Upper lobe of right lung (tissue), 1 donor: ENCODE results near the gene SLC44A3. TPM values are rescaled to one million over a fixed set of nuclear protein-coding genes. Genes with fewer than 3 reads are reported as not detected.

Source experiments
- ATAC-seq: fragments of 200-7000 bp; cut with Tn5 transposase; one replicate; pipeline ENCODE4 v1.9.1; 2020; ENCODE audit warnings: mild to moderate bottlenecking, moderate library complexity
- DNase-seq: peaks from one replicate; pipeline ENCODE4 v3.0.0-alpha.2; 2020
- H3K27ac ChIP-seq: fragments of 200-600 bp; one replicate; pipeline ENCODE4 v1.8.0; 2022
- H3K27me3 ChIP-seq: fragments of 200-600 bp; one replicate; pipeline ENCODE4 v1.8.0; 2022; ENCODE audit warnings: mild to moderate bottlenecking
- H3K36me3 ChIP-seq: fragments of 200-600 bp; one replicate; pipeline ENCODE4 v1.8.0; 2022
- H3K4me1 ChIP-seq: fragments of 200-600 bp; one replicate; pipeline ENCODE4 v1.8.0; 2022
- H3K4me3 ChIP-seq: fragments of 200-600 bp; one replicate; pipeline ENCODE4 v1.8.0; 2022; ENCODE audit warnings: mild to moderate bottlenecking
- H3K9me3 ChIP-seq: fragments of 200-600 bp; one replicate; pipeline ENCODE4 v1.8.0; 2022
- CTCF ChIP-seq: fragments of 200-600 bp; IDR thresholded peaks from one replicate; pipeline ENCODE4 v1.8.0; 2022; ENCODE audit warnings: antibody characterized with exemption
- intact Hi-C: fragments of 100-400 bp; cut with DNase I; formaldehyde crosslinking; loops from one replicate; pipeline ENCODE4 v1.11.0; 2022
- total RNA-seq: library from RNA; stranded (reverse); fragmentation: NEBNext Ultra II Directional; extraction: Animal tissue kit (Norgen Biotek cat#: 25700); gene quantifications from one replicate; pipeline ENCODE4 v1.2.1, GENCODE V29; 2021
- donor health status: DM: no; HTN: yes; CAD: no; lungs with severe emphysema.

The SLC44A3 gene
- total RNA-seq, 1 donor from 2014 or later = 31.6 TPM

DNA sequence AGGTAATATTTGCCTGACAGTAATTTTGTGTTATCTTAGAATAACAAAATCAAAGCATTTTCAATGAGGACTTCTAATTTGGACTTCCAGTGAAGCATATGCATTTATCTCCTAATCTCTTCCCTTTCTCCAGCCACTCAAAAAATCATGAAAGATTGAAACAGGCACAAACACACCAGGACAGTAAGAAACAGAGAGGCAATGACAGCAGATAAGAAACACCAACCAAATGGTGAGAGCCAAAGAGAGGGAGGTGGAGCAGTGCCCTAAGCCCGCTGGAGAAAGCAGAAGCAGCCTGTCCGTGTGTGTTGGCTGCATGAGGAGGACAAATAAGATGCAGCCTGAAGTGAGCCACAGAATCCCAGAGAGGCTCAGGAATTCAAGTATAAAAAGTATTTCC is 39.0 kb downstream of the SLC44A3 start:
- Histone ChIP-seq H3K36me3 (no peaks in the 10 kb centered on the region), H3K4me1 (peaks cover 24% of the 10 kb centered on the region), H3K27me3 (no peaks in the 10 kb centered on the region), H3K4me3 (no peak overlapping the region), H3K27ac (no peak overlapping the region), H3K9me3 (no peaks in the 10 kb centered on the region)
- intact Hi-C loops = loop anchor here (10.0 kb wide), 1 partner anchor 66 kb away; the partner anchor contains the start of gene CNN3
- no peak for ATAC-seq
- TF ChIP-seq CTCF = no peak
- DNase-seq = no peak

- intact Hi-C loops = no loop called here
- no peak overlapping the region for H3K4me3 ChIP-seq
Measured at GRCh38 chr1:94862718-94863117, 42.6 kb downstream of the SLC44A3 start.

DNA sequence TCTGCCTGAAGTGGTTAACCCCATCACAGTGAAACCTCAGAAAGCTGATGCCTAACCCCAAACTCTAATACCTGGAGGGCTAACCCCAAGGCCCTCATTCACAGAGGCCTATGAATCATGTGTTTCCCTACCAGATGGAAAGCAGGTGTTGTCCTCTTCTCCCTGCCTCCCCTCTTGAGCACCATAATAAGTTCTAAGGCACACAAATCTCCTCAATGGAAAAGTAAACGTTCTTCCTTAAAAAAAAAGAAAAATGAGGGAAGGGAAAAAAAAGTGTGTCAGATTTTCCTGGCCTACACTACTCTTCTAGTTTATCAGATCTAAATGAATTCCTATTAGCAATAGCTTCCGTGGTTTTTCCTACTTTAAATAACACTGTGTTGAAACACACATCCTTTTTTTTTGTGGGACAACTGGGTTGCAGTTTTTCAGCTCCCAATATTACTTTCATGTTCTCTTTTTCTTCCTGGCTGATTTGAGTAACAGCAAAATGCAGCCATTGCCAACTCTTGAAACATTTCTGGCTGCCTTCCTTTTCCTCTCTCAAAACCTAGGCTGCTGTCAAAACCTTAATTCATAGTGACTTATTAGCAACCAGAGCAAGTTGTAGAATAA is 43.2 kb downstream of the SLC44A3 start:
- H3K27me3 ChIP-seq = no peaks in the 10 kb centered on the region
- H3K27ac ChIP-seq = peak overlapping the region; percentile 73
- no peaks in the 10 kb centered on the region for H3K9me3 ChIP-seq
- peaks cover 27% of the 10 kb centered on the region for H3K4me1 ChIP-seq
- no peaks in the 10 kb centered on the region for H3K36me3 ChIP-seq
- TF ChIP-seq CTCF = no peak
- peak; percentile 20 for ATAC-seq
- no peak overlapping the region for H3K4me3 ChIP-seq
- no peak for DNase-seq
- intact Hi-C loops = no loop called here

More at GRCh38 chr1:94862718-94863117, 42.6 kb downstream of the SLC44A3 start:
- H3K4me1 ChIP-seq = peaks cover 27% of the 10 kb centered on the region
- ATAC-seq (no peak), DNase-seq (no peak)
- H3K9me3 ChIP-seq = no peaks in the 10 kb centered on the region
- TF ChIP-seq CTCF = no peak
- H3K27me3 ChIP-seq = no peaks in the 10 kb centered on the region
- H3K36me3 ChIP-seq = no peaks in the 10 kb centered on the region
- H3K27ac ChIP-seq = peak overlapping the region; percentile 73

DNA sequence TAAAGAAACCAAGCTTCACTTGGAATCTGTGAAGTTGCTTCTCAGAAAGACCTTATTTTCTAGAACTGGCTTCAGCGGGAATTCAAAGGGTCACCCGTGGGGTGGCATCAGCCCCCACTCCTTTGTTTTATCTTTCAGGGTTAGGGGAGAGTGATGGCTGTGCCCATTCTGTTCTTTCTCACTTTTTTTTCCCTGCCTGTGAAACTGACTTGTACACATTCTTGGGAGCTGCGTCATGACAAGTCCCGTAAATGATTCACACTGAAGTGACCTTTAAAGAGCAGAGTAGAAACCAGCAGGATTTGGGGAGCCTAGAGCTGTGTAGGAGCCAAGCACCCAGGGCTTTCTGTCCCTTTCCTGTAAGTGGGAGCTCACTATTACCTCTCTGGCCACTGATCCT is 43.8 kb downstream of the SLC44A3 start:
- H3K36me3 ChIP-seq = no peaks in the 10 kb centered on the region
- ATAC-seq (peak; percentile 91), DNase-seq (no peak)
- H3K27me3 ChIP-seq = no peaks in the 10 kb centered on the region
- no peaks in the 10 kb centered on the region for H3K9me3 ChIP-seq
- no peak for TF ChIP-seq CTCF
- intact Hi-C loops = no loop called here
- H3K27ac ChIP-seq = peak overlapping the region; percentile 73
- H3K4me1 ChIP-seq = peaks cover 27% of the 10 kb centered on the region
- H3K4me3 ChIP-seq = no peak overlapping the region

- peak; percentile 9 for ATAC-seq
- H3K27me3 ChIP-seq = no peaks in the 10 kb centered on the region
- DNase-seq = no peak
- TF ChIP-seq CTCF = no peak
- peak overlapping the region; percentile 73 for H3K27ac ChIP-seq
- peaks cover 27% of the 10 kb centered on the region for H3K4me1 ChIP-seq
- H3K36me3 ChIP-seq = no peaks in the 10 kb centered on the region
- H3K9me3 ChIP-seq = no peaks in the 10 kb centered on the region
- H3K4me3 ChIP-seq = no peak overlapping the region
- intact Hi-C loops = no loop called here
Measured at GRCh38 chr1:94864821-94865220, 44.7 kb downstream of the SLC44A3 start.

DNA sequence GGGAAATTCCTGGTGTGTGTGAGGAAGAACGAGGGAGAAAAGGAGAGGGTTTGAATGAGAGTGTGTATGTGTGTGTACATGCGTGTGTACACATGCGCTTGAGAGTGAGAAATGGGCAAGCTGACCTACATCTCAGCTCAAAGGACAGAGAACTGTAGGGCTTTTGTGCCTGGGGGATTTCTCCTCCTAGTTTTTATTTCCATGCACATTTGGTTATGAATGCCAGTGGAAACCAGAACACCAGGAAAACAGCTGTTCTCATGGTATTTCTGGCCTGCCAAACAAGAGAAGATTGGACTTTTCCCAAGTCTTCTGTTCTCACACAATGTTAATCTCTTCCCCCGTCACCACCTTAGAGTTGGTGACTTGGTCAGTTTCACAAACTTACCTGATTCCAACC is 45.2 kb downstream of the SLC44A3 start:
- no peak for TF ChIP-seq CTCF
- intact Hi-C loops = no loop called here

More for the DNA sequence above, 45.2 kb downstream of the SLC44A3 start:
- ATAC-seq = no peak
- Histone ChIP-seq H3K4me3 (no peak overlapping the region), H3K9me3 (no peaks in the 10 kb centered on the region), H3K36me3 (no peaks in the 10 kb centered on the region), H3K4me1 (peaks cover 27% of the 10 kb centered on the region), H3K27me3 (no peaks in the 10 kb centered on the region), H3K27ac (peak overlapping the region; percentile 73)
- DNase-seq = no peak
